ENCODE data around the gene WT1.
A peak's percentile ranks its signal among the peaks of the same experiment; 100 is the strongest.

Gene WT1

DNA sequence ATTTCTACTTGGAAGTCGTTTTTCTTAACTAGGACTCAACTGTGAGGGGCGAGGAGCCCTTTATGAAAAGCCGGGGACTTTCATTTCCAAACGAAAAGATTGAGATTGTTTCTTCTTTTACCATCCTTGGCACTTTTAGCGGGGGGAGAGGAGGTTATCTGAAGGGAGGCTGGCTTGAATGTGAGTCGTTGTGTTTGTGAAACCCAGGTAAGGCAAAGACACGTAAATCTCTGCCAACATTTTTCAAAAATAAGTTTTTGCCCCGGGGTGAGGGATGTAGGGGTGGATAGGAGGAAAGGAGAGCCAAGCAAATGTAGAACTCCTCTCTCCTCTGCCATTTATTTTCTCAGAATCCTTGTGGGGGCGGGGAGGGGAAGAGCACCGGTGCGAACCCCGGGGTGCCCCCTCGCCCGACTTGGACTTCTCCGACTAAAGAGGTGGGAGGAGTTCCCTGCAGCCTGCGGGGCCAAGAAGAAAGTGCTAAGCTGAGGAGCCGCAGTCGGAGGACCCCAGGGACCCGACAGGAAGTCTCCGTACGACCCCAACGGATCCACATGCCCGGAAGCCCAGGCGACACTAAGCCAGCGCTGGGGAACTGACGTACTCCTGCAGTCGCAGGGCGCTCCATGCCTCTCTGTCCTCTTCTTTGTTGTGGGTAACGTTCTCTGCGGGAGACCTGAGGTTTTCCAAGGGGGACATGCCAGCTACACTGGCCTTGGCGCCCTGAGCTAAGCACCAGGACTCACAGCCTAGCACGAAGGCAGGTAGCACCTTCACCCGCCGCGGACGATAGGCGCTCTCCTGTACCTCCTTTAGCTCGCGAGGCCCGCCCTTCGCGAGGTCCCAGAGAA, 2.4 kb upstream of the WT1 start:
- no peak for DNase-seq

DNA sequence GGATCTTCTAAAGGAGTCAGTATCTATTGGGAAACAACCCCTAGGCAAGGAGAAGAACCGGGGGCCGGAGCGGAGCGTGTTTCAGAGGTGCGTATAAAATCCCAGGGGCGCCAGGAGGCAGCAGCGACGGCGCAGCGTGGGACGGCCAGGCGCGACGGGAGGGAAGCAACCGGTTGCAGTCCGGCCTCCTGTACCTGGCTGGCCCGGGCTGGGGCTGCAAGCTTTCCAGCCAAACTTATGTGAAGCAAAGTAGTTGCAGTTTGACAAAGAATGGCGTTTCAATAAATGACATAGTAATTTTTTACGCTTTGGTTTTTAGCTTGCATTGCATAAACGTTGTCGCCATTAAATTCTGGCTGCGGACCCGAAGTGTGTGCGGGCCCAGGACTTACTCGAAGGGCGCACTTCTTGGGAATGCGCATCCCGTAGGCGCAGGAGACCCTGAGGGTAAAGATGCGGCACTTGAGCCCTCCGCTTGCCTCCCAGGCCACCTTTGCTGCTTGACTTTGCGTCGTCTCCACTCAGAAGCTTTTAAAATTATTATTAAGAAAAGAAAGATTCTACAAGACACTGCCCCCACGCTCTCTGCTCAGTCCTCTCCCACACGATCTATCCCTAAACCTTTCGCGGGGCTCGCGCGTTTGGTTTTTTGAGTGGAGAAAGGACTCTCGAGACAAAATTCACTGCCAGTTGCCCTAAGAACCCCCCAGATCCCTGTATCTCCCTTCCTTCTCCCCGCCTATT, 1.6 kb upstream of the WT1 start:
- DNase-seq, result no peak

GRCh38 chr11:32435942-32436750, 807 bp upstream of the WT1 start:
- no peak for DNase-seq

GRCh38 chr11:32435152-32435480, 223 bp downstream of the WT1 start:
- no peak for DNase-seq

DNA sequence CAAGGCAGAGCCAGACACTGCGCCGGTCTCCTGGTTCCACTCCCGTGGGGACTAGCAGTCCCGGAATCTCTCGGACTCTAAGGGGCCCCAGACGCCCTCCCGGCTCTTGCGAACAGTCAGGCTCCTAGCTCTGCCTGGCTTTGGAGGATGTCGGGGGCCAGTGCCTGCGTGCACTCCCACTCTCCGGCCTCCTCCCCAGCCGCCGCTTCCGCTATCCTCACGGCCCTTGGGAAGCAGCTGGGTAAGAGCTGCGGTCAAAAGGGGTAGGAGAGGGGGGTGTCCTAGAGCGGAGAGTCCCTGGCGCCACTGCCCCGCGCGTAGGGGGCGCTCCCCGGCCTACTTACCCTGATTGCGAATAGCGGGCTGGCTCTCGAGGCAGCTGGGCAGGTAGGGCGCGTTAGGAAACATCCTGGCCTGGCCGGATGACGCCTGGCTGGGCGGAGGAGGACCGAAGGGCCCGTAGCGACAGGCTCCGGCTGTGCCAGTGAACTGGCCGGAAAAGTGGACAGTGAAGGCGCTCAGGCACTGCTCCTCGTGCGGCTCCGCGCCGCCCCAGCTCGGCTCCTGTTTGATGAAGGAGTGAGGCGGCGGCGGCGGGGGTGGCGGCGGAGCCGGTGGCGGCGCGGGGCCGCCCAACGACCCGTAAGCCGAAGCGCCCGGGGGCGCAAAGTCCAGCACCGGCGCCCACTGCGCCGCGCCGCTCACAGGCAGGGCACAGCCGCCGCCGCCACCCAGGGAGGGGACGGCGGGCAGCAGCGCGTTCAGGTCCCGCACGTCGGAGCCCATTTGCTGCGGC, 785 bp downstream of the WT1 start:
- DNase-seq, result no peak

DNA sequence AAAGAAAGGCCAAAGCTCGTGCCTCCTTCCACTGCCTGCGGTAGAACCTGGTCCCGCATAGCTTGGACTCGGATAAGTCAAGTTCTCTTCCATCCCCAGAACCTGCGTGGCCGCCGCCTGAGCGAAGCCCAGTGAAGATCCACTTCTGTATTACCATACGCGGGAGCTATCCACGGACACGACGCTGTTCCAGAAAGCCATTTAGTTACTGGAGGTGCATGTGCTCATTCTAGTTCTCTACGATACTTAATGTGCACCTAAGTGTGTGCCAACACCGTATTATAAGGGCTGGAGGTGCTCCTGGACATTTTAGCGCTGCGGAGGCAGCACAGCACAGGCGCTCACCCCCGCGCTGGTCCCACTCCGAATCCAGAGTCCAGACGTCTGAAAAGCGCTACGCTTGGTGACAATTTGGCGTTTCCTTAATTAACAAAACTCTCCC, 1.4 kb downstream of the WT1 start:
- no peak for DNase-seq

- no peak for DNase-seq
These were observed 2.0 kb downstream of the WT1 start for GRCh38 chr11:32433101-32433913.

DNA sequence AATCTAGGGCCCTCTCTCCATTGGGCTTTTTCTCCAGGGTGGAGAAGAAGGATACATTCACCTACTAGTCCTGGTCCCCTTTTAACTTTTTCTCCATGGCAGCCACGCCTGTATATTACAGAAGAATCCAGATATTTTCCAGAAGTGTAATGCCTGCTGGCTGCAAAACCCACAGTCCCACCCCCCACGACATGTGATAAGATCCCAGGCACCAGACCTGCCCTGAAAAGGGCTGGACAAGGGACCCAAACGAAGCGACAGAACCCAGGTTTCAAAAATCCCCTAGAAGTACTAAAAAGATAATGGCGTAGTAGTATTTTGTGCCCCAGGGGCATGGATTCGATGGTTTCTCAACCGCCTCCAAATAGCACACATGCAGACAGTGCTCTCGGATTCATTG, 2.8 kb downstream of the WT1 start:
- DNase-seq, result no peak

DNA sequence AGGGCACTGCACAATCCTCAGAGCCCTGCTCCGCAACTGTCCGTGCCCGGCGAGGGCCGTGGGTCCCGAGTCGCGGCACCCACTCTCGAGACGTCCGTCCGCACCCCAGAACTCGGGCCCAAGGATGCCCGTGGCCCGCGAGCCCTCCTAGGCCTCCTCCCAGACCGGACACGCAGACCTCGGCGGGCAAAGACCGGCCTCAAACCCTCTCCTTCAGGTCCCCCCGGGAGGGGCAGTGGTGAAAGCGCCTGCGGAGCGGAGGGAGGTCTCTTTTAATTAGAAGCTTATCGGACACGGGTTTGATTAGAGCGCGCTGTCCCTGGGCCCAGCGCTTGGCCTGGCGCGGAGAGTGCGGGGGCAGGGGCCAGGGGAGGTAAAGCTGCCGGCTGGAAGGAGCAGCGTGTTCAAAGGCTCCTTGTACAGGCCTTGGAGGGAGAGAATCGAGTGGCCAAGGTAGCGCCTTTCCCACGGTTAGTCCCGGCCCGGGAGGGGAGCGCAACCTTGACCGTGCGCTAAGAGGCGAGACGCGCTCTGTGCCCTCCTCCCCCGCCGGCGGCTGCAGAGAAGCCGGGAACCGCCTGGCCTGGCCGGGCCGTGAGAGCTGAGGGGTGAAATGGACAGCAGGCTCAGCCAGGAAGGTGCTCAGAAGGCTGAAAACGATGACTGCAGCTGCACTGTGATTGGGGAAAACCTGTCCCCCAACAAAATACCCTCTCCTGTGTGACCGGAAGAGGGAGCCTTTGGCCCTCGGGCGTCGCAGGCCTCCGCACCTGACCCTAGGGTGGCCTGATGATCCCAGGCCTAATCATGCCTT, 4.6 kb downstream of the WT1 start:
- DNase-seq, result no peak

DNA sequence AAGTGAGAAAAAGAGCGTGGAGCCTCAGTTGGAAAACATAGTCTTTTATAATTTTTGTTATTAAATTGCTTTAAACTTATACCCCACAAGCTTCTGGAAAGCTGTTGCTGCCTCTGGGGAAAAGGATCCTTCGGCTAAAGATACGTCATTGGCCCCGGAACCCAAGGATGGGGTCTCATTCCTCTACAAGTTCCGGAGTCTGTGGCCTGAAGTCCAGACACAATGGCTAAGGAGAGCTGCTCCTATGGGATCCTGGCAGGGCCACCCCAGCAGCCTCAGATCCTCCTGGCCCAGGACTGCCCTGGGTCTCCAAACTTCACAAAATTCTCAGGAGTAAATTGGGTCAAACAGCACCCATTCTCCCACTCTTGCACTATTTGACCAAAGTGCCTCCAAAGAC, 5.9 kb downstream of the WT1 start:
- no peak for DNase-seq

- no peak for DNase-seq
These were observed 6.6 kb downstream of the WT1 start for GRCh38 chr11:32428665-32429303.

DNA sequence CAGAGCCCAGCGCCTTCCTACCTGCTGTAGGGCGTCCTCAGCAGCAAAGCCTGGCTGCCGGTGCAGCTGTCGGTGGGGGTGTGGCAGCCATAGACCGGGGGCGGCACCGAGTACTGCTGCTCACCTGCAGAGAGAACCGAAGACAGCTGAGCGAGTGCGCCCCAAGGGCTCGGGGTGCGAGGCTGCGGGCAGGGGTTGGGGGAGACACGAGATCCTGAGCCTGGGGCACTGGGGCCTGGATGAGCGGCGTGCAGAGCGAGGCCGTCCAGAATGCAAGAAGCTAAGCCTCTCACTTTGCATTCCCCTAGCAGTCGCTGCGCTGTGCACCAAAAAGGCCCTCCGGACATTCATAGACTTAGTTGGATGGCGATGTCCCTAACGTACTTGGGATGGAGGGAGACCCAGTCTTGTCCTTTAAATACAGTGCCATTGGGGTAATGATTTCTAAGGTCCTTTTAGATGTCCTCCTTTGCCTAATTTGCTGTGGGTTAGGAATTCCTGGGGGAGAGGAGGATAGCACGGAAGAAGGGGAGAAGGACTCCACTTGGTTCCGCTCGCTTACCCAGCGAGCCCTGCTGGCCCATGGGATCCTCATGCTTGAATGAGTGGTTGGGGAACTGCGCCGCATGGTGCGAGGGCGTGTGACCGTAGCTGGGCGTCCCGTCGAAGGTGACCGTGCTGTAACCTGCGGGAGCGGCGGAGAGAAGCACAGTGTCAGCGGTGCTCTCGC, 7.2 kb downstream of the WT1 start:
- no peak for DNase-seq

DNA sequence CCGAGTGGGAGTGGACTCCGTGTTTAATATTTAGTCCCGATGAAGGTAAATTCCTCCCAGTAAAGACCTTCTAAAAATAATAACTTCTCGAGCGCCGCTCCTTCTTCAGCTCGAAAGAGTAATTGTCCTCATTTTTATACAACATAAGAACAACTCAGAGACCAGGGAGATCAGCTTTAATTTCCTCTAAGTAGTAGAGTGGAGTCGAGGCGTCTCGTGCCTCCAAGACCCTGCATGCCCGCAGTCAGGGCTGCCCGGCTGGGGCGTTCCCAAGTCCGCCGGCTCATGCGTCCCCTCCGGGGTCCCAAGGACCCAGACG, 7.8 kb downstream of the WT1 start:
- no peak for DNase-seq

- peak; percentile 20 for DNase-seq
These were observed 8.3 kb downstream of the WT1 start for GRCh38 chr11:32426819-32427615.

- no peak for DNase-seq
These were observed 9.1 kb downstream of the WT1 start for GRCh38 chr11:32426192-32426591.

DNA sequence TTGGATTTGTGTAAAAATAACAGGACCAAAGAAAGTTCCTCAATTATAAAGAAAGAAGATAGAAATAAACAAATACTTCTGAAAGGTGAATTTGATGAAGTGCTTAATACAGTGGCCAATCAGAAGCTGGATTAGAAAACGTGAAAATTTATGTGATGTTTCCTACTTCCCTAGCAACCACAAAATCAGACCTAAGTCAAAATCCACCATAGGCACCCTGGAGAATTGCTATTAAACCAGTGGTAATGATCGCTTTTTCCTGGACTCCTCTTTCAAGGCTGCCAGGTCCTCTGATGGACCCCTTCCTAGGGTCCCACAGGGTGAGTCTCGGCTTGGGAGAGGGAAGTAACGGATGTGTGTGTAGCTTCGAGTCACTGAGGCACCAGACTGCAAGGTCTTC, 9.6 kb downstream of the WT1 start:
- DNase-seq, result no peak

- no peak for DNase-seq
These were observed 12.8 kb downstream of the WT1 start for GRCh38 chr11:32422545-32422944.

GRCh38 chr11:32421992-32422391, 13.3 kb downstream of the WT1 start:
- DNase-seq, result no peak

Measured in CD4-positive, alpha-beta T cell treated with Interleukin-10 for 1 hour (primary cell).